ENCODE measurements around the gene LANCL1.

DNA sequence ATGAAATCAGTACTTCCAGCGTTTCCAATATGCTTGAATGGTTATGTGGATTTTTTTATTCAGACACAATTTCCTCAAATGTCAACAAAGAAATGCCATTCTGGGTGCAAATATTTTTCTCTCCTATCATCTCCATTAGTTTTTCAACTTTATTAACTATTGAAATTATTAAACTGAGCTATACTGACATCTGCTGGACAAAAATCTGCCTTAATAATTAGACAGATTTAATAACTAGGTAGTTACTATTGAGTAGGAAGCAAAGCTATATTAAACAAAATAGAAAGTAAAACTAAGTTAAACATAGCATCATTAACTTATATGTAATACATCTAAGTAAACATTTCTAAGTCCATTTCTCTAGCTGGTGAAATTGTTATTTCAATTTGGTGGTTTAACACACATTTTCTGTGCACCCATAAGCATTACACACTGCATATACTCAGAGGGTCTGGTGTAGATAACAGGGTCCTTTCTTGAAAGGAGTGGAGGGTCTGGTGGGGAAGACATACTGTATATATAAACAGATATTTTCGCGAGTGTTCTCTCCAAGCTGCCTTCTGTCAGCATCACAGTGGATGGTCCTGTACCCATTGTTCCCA, 77.0 kb downstream of the LANCL1 start:
- TF ChIP-seq, protein P1, sequence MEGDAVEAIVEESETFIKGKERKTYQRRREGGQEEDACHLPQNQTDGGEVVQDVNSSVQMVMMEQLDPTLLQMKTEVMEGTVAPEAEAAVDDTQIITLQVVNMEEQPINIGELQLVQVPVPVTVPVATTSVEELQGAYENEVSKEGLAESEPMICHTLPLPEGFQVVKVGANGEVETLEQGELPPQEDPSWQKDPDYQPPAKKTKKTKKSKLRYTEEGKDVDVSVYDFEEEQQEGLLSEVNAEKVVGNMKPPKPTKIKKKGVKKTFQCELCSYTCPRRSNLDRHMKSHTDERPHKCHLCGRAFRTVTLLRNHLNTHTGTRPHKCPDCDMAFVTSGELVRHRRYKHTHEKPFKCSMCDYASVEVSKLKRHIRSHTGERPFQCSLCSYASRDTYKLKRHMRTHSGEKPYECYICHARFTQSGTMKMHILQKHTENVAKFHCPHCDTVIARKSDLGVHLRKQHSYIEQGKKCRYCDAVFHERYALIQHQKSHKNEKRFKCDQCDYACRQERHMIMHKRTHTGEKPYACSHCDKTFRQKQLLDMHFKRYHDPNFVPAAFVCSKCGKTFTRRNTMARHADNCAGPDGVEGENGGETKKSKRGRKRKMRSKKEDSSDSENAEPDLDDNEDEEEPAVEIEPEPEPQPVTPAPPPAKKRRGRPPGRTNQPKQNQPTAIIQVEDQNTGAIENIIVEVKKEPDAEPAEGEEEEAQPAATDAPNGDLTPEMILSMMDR (IDR thresholded peaks at IDR 0.05): no peak
- TF ChIP-seq, protein P2, sequence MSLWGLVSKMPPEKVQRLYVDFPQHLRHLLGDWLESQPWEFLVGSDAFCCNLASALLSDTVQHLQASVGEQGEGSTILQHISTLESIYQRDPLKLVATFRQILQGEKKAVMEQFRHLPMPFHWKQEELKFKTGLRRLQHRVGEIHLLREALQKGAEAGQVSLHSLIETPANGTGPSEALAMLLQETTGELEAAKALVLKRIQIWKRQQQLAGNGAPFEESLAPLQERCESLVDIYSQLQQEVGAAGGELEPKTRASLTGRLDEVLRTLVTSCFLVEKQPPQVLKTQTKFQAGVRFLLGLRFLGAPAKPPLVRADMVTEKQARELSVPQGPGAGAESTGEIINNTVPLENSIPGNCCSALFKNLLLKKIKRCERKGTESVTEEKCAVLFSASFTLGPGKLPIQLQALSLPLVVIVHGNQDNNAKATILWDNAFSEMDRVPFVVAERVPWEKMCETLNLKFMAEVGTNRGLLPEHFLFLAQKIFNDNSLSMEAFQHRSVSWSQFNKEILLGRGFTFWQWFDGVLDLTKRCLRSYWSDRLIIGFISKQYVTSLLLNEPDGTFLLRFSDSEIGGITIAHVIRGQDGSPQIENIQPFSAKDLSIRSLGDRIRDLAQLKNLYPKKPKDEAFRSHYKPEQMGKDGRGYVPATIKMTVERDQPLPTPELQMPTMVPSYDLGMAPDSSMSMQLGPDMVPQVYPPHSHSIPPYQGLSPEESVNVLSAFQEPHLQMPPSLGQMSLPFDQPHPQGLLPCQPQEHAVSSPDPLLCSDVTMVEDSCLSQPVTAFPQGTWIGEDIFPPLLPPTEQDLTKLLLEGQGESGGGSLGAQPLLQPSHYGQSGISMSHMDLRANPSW (CRISPR knock-in tag; conservative IDR thresholded peaks at IDR 0.05; ENCODE audit: low read depth): no peak
